HFF-Myc (cell line): ENCODE results near the gene MMP20.
A peak's percentile ranks its signal among the peaks of the same experiment; 100 is the strongest.

Experiments used
- DNase-seq: peaks from one replicate; pipeline ENCODE4 v3.0.0-alpha.2; 2011; ENCODE audit warnings: low read depth; ENCODE audit errors: extremely low read depth
- H3K4me3 ChIP-seq: replicated peaks from 2 replicates; pipeline ENCODE4 v1.5.1; 2011; ENCODE audit warnings: low read depth, mild to moderate bottlenecking, control low read depth, low read length
- TF ChIP-seq, protein P1 (sequence below): IDR thresholded peaks from 2 replicates; pipeline ENCODE4 v1.5.1; 2012; ENCODE audit warnings: mild to moderate bottlenecking, low read depth, low read length, control low read depth; ENCODE audit errors: missing control alignments

MMP20 gene

GRCh38 chr11:102544594-102544993 is 80.5 kb downstream of the MMP20 start:
- no peak overlapping the region for H3K4me3 ChIP-seq
- TF ChIP-seq, protein P1, sequence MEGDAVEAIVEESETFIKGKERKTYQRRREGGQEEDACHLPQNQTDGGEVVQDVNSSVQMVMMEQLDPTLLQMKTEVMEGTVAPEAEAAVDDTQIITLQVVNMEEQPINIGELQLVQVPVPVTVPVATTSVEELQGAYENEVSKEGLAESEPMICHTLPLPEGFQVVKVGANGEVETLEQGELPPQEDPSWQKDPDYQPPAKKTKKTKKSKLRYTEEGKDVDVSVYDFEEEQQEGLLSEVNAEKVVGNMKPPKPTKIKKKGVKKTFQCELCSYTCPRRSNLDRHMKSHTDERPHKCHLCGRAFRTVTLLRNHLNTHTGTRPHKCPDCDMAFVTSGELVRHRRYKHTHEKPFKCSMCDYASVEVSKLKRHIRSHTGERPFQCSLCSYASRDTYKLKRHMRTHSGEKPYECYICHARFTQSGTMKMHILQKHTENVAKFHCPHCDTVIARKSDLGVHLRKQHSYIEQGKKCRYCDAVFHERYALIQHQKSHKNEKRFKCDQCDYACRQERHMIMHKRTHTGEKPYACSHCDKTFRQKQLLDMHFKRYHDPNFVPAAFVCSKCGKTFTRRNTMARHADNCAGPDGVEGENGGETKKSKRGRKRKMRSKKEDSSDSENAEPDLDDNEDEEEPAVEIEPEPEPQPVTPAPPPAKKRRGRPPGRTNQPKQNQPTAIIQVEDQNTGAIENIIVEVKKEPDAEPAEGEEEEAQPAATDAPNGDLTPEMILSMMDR, result no peak
- no peak for DNase-seq

GRCh38 chr11:102539567-102539966 is 85.6 kb downstream of the MMP20 start:
- TF ChIP-seq, protein P1, result no peak
- DNase-seq, result no peak
- no peak overlapping the region for H3K4me3 ChIP-seq

GRCh38 chr11:102538932-102539331 is 86.2 kb downstream of the MMP20 start:
- no peak overlapping the region for H3K4me3 ChIP-seq
- TF ChIP-seq, protein P1, result no peak
- no peak for DNase-seq

DNA sequence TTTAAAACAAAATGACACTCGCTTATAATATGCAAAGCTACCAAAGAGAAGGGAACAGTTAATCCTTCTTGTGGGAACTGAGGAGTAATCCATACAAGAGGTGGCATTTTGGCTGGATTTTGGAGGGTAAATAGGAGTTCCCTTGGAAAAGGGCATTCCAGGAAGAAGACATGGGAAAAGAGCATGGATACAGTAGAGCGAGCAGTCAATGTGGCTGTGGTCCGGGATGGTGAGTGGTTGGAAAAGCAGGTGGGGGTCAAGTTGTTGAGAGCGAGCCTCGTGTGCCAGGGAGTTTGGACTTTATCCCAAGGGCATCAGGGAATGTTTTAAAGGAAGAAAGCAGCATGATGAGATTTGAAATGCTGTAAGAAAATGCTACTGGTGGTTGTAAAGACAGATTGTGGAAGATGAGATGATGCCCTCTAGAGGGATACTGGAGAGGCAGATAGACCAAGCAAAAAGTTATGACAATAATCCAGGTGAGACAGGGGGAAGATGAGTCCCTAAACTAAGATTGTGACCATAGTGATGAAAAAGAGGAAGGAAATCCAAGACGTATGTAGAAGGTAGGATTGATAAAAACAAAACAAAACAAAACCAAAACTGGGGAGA is 90.8 kb downstream of the MMP20 start:
- TF ChIP-seq, protein P1, result no peak
- DNase-seq, result no peak
- H3K4me3 ChIP-seq, result no peak overlapping the region

DNA sequence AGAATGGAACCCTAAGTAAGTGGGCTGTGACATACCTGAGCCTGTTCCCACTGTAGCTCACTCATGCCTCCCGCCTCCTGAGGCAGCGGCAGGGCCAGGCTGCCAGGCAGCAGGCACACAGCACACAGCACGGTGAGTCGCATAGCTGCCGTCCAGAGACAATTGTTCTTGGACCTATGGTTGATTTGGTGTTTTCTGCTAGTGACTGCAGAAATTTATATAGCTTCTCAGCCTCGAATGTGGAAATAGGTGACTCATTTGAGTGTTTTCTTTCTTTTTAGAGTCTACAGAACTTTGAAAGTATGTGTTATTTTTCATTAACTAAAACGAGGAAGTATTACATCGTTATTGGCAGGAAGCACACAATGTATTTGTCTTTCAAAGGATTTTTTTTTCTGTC is 94.6 kb downstream of the MMP20 start, which contains the start of gene MMP7:
MMP7 (minus strand) TSS at position 190 of the 400 bp plus-strand sequence; CDS start at position 143, 47 bp downstream.
- H3K4me3 ChIP-seq, result no peak within 1 kb of the TSS
- TF ChIP-seq, protein P1, result no peak
- no peak for DNase-seq

DNA sequence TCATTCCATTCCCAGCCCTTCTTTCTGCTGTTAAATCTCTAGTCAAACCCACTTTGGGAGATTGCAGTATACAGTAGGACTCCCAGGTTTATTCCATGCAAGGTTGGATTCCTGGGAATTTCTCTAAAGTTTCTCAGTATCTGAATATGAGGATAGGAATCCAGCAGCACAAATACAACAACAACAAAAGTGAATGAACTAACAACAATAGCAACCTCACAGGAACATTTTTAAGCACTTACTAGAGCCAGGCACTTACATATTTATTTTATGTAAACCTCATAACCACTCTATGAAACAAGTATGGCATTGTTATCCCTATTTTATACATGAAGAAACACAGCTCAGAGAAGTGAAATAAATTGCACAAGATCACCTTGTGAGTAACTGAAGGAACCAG is 96.5 kb downstream of the MMP20 start:
- H3K4me3 ChIP-seq, result no peak overlapping the region
- TF ChIP-seq, protein P1, result no peak
- no peak for DNase-seq

DNA sequence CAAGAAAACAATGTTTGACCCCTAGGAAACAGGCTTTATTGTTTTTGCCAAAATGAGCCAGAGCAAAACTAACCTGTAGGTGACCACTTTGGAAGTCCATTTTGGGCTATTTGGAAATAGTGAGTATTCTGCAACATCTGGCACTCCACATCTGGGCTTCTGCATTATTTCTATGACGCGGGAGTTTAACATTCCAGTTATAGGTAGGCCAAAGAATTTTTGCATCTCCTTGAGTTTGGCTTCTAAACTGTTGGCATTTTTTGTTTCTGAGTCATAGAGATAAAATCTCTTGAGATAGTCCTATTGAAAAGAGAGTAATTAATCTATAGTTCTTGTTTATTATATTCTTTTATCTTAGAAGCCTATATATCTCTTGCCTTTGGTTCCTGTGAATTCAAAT is 97.4 kb downstream of the MMP20 start:
- H3K4me3 ChIP-seq, result no peak overlapping the region
- peak; percentile 40 for DNase-seq
- TF ChIP-seq, protein P1, result no peak
